IMR-90 (cell line): ENCODE data around the gene LIMCH1.

ENCODE experiments used
- BHLHE40 ChIP-seq: fragments of 150-350 bp; IDR thresholded peaks from 2 replicates; pipeline ENCODE4 v1.6.1; 2016; ENCODE audit warnings: mild to moderate bottlenecking, low read depth, low read length
- CHD1 ChIP-seq: IDR thresholded peaks from 2 replicates; pipeline ENCODE4 v1.6.1; 2012; ENCODE audit warnings: low read depth, low read length, improper control_type of control experiment
- CTCF ChIP-seq: conservative IDR thresholded peaks from 2 replicates; pipeline ENCODE4 v1.5.1; 2012; ENCODE audit warnings: mild to moderate bottlenecking, low read depth, low read length, improper control_type of control experiment
- FOS ChIP-seq: fragments of 150-350 bp; IDR thresholded peaks from 2 replicates; pipeline ENCODE4 v1.6.1; 2016; ENCODE audit warnings: low read depth, low read length
- POLR2A ChIP-seq: IDR thresholded peaks from 2 replicates; pipeline ENCODE4 v1.6.1; 2012; ENCODE audit warnings: mild to moderate bottlenecking, low read depth, low read length
- SMC3 ChIP-seq: fragments of 150-350 bp; IDR thresholded peaks from 2 replicates; pipeline ENCODE4 v1.6.1; 2016; ENCODE audit warnings: low read depth, mild to moderate bottlenecking, antibody characterized with exemption, low read length, moderate library complexity
- USF2 ChIP-seq: fragments of 150-350 bp; IDR thresholded peaks from 2 replicates; pipeline ENCODE4 v1.6.1; 2017; ENCODE audit warnings: mild to moderate bottlenecking, antibody characterized with exemption, low read length, low read depth

GRCh38 chr4:41528512-41529205, 9.3 kb upstream of the LIMCH1 start:
- TF ChIP-seq BHLHE40 (no peak), CTCF (no peak), USF2 (no peak), FOS (no peak), CHD1 (no peak), POLR2A (no peak), SMC3 (no peak)
